HG02763 (cell line): ENCODE data around the gene EEF2KMT.

Experiments used
- ATAC-seq: cut with Tn5 transposase; IDR thresholded peaks from one replicate; pipeline ENCODE4 v1.9.1; 2021; ENCODE audit warnings: mild to moderate bottlenecking, moderate library complexity; ENCODE audit not compliant: unreplicated experiment

Gene EEF2KMT

GRCh38 chr16:5044011-5044540 is 53.5 kb downstream of the EEF2KMT start:
- ATAC-seq, result no peak

GRCh38 chr16:5042574-5043171 is 54.9 kb downstream of the EEF2KMT start:
- no peak for ATAC-seq

- ATAC-seq, result peak; percentile 58
Measured at GRCh38 chr16:5041600-5042133, 55.9 kb downstream of the EEF2KMT start.

- ATAC-seq, result no peak
Measured at GRCh38 chr16:5040451-5040850, 57.1 kb downstream of the EEF2KMT start.

- ATAC-seq, result no peak
Measured at GRCh38 chr16:5036228-5037156, 61.1 kb downstream of the EEF2KMT start.

GRCh38 chr16:5035909-5036227 is 61.7 kb downstream of the EEF2KMT start:
- ATAC-seq, result no peak
